Articular chondrocyte of knee joint (primary cell): ENCODE data around the gene PLRG1. TPM values are rescaled to one million over a fixed set of nuclear protein-coding genes. Genes with fewer than 3 reads are reported as not detected.

Experiments
- small RNA-seq: library from RNA; depleted of rRNA; stranded (forward); fragments of <200 nt; gene quantifications from one replicate; pipeline ENCODE3, GENCODE V24; 2012
- total RNA-seq: library from RNA; depleted of rRNA; stranded (reverse); fragments of >200 nt; gene quantifications from 2 replicates; pipeline ENCODE4 v1.2.3, GENCODE V29; 2012

PLRG1 gene
- 77.5 and 90.2 TPM in 2 replicates for total RNA-seq

DNA sequence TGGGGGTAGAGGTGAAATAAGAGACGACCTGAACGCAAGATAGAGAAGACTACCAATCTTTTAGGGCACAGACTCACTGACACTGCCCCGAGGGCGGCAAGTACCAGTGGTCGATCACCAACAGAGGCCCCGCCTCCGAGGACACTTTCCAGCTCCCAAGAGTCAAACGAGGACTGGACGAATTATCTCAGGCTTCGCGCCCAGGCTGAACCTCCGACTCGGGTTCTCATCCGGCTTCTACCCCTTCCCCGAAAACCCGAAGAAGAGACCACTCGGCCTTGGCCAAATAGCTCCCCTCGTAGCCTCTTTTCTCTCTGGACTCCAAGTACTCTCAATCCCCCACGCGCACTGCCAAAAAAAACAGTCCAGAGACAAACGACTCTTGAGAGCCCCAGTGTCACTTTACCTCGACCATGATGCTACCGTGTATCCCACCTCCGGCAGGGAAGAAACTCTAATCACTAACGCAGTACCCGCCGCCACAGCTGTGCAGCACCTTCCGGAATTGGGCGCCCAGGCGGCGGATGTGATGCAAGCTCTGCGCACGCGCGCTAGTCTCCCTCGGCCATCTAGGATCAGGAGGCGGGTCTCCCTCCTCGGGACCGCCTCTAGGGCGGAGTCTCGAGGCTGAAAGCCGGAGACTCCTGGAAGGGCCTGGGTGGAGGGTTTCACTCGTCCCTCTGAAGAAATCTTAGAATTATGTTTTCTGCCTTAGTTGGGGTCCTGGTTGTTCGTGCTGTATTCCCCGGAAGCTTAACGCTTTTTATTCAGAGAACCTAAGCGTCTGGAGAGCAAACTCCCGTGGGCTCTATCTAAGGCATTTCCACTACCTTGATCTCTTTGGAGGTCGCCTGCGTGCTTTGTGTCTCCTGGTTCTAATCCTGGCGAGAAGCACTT, at the start of gene PLRG1:
PLRG1 (minus strand) TSS at position 507 of the 897 bp plus-strand sequence; CDS start at position 415, 92 bp downstream.

DNA sequence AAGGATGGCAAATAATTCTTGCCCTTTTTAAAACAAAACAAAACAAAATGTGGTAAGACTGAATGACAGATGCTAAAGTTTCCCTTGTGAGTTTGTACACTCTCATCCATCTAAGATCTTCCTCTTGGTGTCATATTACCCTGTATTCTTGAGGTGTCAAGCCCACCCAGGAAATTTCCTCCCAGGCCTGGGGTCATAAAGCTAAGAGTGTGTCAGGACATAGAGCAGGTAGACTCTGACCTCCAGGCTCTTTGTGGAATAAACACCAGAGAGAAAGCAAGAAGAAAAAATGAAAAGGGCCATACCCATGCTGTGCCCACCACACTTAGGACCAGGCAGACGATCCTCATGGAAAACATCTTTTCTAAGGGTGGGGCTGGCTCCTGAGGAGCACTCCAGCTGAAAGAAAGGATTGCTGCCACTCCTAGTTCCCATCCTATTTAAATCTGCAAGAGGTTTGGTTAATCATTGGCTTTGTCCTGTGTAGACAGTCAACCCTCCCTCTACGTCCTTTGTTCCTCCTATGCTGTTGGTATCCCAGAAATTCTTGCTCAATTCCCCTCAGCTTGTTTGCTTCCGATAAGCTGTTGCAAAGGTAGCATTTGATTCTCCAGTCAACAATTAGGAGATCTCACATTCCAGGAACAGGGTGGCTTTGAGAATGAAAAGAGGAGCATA, 40.3 kb upstream of the PLRG1 start, which contains the start of gene FGA:
FGA (minus strand) TSS at position 414 of the 678 bp plus-strand sequence; CDS start at position 359, 55 bp downstream.

DNA sequence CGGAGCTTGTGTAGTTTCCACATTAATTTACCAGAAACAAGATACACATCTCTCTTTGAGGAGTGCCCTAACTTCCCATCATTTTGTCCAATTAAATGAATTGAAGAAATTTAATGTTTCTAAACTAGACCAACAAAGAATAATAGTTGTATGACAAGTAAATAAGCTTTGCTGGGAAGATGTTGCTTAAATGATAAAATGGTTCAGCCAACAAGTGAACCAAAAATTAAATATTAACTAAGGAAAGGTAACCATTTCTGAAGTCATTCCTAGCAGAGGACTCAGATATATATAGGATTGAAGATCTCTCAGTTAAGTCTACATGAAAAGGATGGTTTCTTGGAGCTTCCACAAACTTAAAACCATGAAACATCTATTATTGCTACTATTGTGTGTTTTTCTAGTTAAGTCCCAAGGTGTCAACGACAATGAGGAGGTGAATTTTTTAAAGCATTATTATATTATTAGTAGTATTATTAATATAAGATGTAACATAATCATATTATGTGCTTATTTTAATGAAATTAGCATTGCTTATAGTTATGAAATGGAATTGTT, 12.6 kb upstream of the PLRG1 start, which contains the start of gene FGB:
FGB (plus strand) TSS at position 315 of the 558 bp plus-strand sequence; CDS start at position 323, 8 bp downstream.

DNA sequence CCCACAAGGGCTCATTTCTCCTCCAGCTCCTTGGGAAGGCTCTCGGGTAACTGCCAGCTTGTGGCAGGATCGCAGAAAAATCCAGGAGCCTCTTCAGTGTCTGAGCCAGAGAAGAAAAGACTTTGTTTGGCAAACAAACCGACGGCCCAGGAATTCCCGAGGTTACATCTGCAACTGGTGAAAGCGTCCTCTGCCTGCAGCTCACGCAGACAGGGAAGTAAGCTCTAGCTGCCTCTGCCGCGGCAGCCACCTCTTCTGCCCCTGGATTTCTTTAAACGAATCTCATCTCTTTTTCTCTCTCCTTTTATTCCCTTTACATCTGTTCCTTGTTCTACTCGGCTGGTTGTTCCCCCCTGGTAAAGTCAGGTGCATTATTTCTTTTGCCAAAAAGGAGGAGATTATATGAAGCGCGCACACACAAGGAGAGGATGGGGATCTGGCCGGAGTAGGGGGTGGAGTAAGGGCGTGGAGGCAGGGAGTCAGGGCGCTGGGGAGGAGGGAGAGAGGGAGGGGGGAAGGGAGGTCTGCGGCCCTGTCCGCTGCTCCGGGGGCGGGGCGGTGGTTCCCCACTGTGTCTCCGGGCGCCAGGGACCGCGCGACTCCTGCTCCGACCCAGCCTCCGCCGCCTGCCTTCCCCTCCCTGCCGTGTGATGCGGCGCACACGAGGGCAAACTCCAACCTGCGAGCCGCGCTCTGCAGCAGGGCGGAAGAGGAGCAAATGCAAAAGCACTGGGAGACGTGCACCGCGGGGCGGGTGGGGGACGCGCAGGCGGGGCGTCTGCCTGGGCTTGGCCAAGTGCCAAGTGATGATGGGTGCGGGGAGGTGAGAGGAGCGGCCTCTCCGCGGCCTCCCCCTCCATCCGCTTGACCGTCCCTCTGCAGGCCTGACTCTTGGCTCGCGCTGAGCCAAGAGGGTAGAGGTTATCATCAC, 58.6 kb downstream of the PLRG1 start, which contains the start of gene DCHS2:
DCHS2 (minus strand) TSS at position 459 of the 931 bp plus-strand sequence; CDS start at position 15, 444 bp downstream.

Small RNA genes within 50 kb of the gene (small RNA-seq; reads per million reads assigned to genes)
- gene RNU6-1285P, result not detected

Other genes starting within 250 kb of the PLRG1 start
- 0.11 and 0.13 TPM in 2 replicates for gene DCHS2, start 58.6 kb downstream of the PLRG1 start, total RNA-seq
- not detected in 2 replicates for gene FGB, start 12.6 kb upstream of the PLRG1 start, total RNA-seq
- gene FGA, start 40.3 kb upstream of the PLRG1 start, total RNA-seq, result not detected in 2 replicates
- 0.22 TPM in 1 of 2 replicates, not detected in the other for gene FGG, start 62.3 kb upstream of the PLRG1 start, total RNA-seq
- 1.2 and 2.1 TPM in 2 replicates for gene LRAT, start 193.6 kb upstream of the PLRG1 start, total RNA-seq
- gene RBM46, start 230.9 kb upstream of the PLRG1 start, total RNA-seq, result under 0.01 and 0.32 TPM in 2 replicates